K562 (cell line): ENCODE data around the gene SUDS3. TPM values are rescaled to one million over a fixed set of nuclear protein-coding genes. Genes with fewer than 3 reads are reported as not detected.

ENCODE experiments used
- ATF7 ChIP-seq: fragments of 450-650 bp; IDR thresholded peaks from 2 replicates; pipeline ENCODE4 v1.7.1; 2014; ENCODE audit warnings: mild to moderate bottlenecking, moderate library complexity
- CBX3 ChIP-seq, 2 experiments: IDR thresholded peaks; 1 replicate in 1 of 2; 2 replicates in 1 of 2; pipeline ENCODE4 v1.6.1; 2012; ENCODE audit warnings: inconsistent platforms in 2 of 2, low read length in 2 of 2, borderline replicate concordance in 1 of 2, control low read depth in 1 of 2
- KLF16 ChIP-seq: IDR thresholded peaks from 2 replicates; pipeline ENCODE4 v1.6.1; 2016; ENCODE audit warnings: antibody characterized with exemption
- MAFF ChIP-seq: IDR thresholded peaks from 2 replicates; pipeline ENCODE4 v1.6.1; 2012; ENCODE audit warnings: low read length, improper control_type of control experiment
- PHF21A ChIP-seq: fragments of 450-650 bp; IDR thresholded peaks from 2 replicates; pipeline ENCODE4 v1.6.1; 2017; ENCODE audit warnings: low read depth, borderline replicate concordance
- RFX1 ChIP-seq: fragments of 450-650 bp; IDR thresholded peaks from 2 replicates; pipeline ENCODE4 v1.6.1; 2016; ENCODE audit warnings: mild to moderate bottlenecking, moderate library complexity
- SIX5 ChIP-seq, 2 experiments: IDR thresholded peaks; 2 replicates each; pipeline ENCODE4 v1.6.1; 2011; ENCODE audit warnings: low read length in 2 of 2, borderline replicate concordance in 1 of 2, low read depth in 1 of 2, mild to moderate bottlenecking in 1 of 2, moderate library complexity in 1 of 2; ENCODE audit not compliant: insufficient read depth in 1 of 2
- SMARCA5 ChIP-seq: fragments of 450-650 bp; IDR thresholded peaks from 2 replicates; pipeline ENCODE4 v1.6.1; 2016
- SUPT5H ChIP-seq: fragments of 450-650 bp; IDR thresholded peaks from 2 replicates; pipeline ENCODE4 v1.6.1; 2016
- ZNF253 ChIP-seq: fragments of 250-450 bp; sonication (Bioruptor Pico); conservative IDR thresholded peaks from 2 replicates; pipeline ENCODE4 v1.6.1; 2021; ENCODE audit warnings: mild to moderate bottlenecking
- polyA plus RNA-seq, 8 experiments: library from polyadenylated mRNA; depleted of rRNA in 4 of 8; stranded (reverse) in 5 of 8; unstranded in 3 of 8; fragments of >200 nt; fragmentation: Nextera tagmentation in 2 of 8; fragmentation: Illumina TruSeq in 1 of 8; extraction: Ambion mirVana in 2 of 8; extraction: Trizol in 1 of 8; gene quantifications; 2 replicates each; pipeline versions ENCODE4 v1.2.1 to v1.2.3, GENCODE V29; 2011 to 2014; ENCODE audit warnings: inconsistent platforms in 1 of 8, missing spikeins in 1 of 8
- total RNA-seq, 7 experiments: library from RNA; depleted of rRNA in 6 of 7; stranded (reverse); fragments of >200 nt in 6 of 7; fragmentation: Illumina TruSeq in 2 of 7; extraction: Trizol in 2 of 7; gene quantifications; 2 replicates each; pipeline versions ENCODE4 v1.2.1 to v1.2.3, GENCODE V29; 2011 to 2021; ENCODE audit warnings: low replicate concordance in 1 of 7
- TF ChIP-seq, protein P1 (sequence below): fragments of 450-650 bp; IDR thresholded peaks from 2 replicates; pipeline ENCODE4 v1.6.1; 2016; ENCODE audit warnings: low read depth

The SUDS3 gene
- total and polyA plus RNA-seq, 9 of the 15 experiments (the other 6 are each of a cell fraction or from before 2014, with no cell fraction given), result 6.6 to 30.5 (median 23.3) TPM

DNA sequence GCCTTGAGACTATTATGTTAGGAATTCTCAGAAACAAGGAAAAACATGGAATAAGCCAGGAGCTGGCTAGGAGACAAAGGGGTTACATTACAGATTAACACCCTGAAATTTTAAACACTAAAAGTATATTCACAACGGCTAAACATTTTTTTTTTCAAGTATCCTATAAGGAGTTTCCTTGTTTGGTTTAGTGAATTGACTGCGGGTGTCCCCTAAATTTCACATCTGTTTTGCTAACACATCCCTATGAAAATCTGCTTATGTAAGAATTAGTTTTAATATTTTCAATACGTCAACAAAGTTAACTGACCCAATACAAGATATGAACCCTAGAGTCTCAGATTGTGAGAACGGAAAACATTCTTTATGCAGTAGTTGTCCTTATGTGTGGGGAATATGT is 22.6 kb upstream of the SUDS3 start (continued):
- TF ChIP-seq, protein P1, sequence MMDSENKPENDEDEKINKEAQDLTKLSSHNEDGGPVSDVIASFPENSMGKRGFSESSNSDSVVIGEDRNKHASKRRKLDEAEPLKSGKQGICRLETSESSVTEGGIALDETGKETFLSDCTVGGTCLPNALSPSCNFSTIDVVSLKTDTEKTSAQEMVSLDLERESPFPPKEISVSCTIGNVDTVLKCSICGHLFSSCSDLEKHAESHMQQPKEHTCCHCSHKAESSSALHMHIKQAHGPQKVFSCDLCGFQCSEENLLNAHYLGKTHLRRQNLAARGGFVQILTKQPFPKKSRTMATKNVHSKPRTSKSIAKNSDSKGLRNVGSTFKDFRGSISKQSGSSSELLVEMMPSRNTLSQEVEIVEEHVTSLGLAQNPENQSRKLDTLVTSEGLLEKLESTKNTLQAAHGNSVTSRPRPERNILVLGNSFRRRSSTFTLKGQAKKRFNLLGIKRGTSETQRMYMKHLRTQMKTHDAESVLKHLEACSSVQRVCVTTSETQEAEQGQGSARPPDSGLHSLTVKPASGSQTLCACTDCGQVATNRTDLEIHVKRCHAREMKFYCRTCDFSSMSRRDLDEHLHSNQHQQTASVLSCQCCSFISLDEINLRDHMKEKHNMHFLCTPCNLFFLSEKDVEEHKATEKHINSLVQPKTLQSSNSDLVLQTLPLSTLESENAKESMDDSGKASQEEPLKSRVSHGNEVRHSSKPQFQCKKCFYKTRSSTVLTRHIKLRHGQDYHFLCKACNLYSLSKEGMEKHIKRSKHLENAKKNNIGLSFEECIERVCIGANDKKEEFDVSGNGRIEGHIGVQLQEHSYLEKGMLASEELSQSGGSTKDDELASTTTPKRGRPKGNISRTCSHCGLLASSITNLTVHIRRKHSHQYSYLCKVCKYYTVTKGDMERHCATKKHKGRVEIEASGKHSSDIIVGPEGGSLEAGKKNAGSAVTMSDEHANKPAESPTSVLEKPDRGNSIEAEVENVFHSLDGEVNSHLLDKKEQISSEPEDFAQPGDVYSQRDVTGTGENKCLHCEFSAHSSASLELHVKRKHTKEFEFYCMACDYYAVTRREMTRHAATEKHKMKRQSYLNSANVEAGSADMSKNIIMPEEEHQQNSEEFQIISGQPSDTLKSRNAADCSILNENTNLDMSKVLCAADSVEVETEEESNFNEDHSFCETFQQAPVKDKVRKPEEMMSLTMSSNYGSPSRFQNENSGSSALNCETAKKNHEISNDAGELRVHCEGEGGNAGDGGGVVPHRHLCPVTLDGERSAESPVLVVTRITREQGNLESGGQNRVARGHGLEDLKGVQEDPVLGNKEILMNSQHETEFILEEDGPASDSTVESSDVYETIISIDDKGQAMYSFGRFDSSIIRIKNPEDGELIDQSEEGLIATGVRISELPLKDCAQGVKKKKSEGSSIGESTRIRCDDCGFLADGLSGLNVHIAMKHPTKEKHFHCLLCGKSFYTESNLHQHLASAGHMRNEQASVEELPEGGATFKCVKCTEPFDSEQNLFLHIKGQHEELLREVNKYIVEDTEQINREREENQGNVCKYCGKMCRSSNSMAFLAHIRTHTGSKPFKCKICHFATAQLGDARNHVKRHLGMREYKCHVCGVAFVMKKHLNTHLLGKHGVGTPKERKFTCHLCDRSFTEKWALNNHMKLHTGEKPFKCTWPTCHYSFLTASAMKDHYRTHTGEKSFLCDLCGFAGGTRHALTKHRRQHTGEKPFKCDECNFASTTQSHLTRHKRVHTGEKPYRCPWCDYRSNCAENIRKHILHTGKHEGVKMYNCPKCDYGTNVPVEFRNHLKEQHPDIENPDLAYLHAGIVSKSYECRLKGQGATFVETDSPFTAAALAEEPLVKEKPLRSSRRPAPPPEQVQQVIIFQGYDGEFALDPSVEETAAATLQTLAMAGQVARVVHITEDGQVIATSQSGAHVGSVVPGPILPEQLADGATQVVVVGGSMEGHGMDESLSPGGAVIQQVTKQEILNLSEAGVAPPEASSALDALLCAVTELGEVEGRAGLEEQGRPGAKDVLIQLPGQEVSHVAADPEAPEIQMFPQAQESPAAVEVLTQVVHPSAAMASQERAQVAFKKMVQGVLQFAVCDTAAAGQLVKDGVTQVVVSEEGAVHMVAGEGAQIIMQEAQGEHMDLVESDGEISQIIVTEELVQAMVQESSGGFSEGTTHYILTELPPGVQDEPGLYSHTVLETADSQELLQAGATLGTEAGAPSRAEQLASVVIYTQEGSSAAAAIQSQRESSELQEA, result no peak
- TF ChIP-seq KLF16 (no peak), SUPT5H (no peak), PHF21A (no peak), CBX3 (IDR thresholded peaks at IDR 0.05; ENCODE audit: borderline replicate concordance in 1 of 2, low read length in 2 of 2) (no peak), RFX1 (no peak), SIX5 (IDR thresholded peaks at IDR 0.05; ENCODE audit: borderline replicate concordance in 1 of 2, insufficient read depth in 1 of 2, low read depth in 1 of 2, low read length in 2 of 2) (no peak), MAFF (no peak), ATF7 (no peak), ZNF253 (no peak), SMARCA5 (no peak)
